Right lobe of liver (tissue), 4 donors: ENCODE measurements around the gene SHISA4.

Experiments used
- CTCF ChIP-seq, 4 donors: fragments of 200-600 bp in 3 of 4; fragments of 450-650 bp in 1 of 4; IDR thresholded peaks; one replicate each; pipeline versions ENCODE4 v1.5.1 to v1.8.0; 2016 to 2022; ENCODE audit warnings: antibody characterized with exemption in 4 of 4, mild to moderate bottlenecking in 2 of 4
- POLR2A ChIP-seq: fragments of 450-650 bp; IDR thresholded peaks from one replicate; pipeline ENCODE4 v1.6.1; 2017; ENCODE audit warnings: antibody characterized with exemption, mild to moderate bottlenecking
- donor health status: DM: no; HTN: no; CAD: no.
- donor health status: DM: no; HTN: no; CAD: no.
- donor health status: DM: no; HTN: yes; CAD: no.

- TF ChIP-seq POLR2A (no peak), CTCF (IDR thresholded peaks at IDR 0.05) (no peak)
These were observed 2.9 kb downstream of the SHISA4 start for GRCh38 chr1:201891451-201892045.
